Esophagus muscularis mucosa (tissue), 4 donors: Measurements from ENCODE around the gene PIK3R5.

Source experiments
- CTCF ChIP-seq, 3 experiments: fragments of 200-600 bp in 2 of 3; fragments of 450-650 bp in 1 of 3; sonication (generic) in 2 of 3; IDR thresholded peaks; one replicate each; pipeline ENCODE4 v1.5.1; 2017 to 2019; ENCODE audit warnings: antibody characterized with exemption in 3 of 3, mild to moderate bottlenecking in 2 of 3, moderate library complexity in 1 of 3
- EP300 ChIP-seq: sonication (generic); formaldehyde crosslinking; IDR thresholded peaks from one replicate; pipeline ENCODE4 v1.6.1; 2017; ENCODE audit warnings: antibody characterized with exemption
- POLR2A ChIP-seq: fragments of 450-650 bp; IDR thresholded peaks from one replicate; pipeline ENCODE4 v1.6.1; 2017; ENCODE audit warnings: antibody characterized with exemption, moderate library complexity, mild to moderate bottlenecking, low read depth
- POLR2AphosphoS5 ChIP-seq, 2 donors: sonication (generic); formaldehyde crosslinking; IDR thresholded peaks; one replicate each; pipeline ENCODE4 v1.6.1; 2017; ENCODE audit warnings: antibody characterized with exemption in 2 of 2

DNA sequence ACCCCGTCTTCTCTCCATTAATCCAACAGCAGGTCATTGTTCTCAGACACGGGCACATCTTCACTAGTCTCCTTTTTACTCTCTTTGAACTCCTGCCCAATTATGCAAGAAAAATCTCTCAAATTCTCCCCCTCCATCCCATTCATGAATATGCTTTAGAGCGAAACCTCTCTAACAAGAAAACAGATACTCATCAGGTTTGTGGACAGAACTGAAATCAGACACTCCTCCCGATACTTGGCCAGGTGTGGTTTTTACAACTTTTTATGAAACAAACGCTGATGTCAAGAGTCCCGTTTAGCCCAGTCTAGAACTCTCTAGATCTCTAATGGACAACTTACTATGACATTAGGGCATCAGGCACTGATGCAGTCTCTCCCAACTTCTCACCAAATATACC is 40.9 kb downstream of the PIK3R5 start:
- no peak for TF ChIP-seq POLR2AphosphoS5 (IDR thresholded peaks at IDR 0.05)
- no peak for TF ChIP-seq CTCF (IDR thresholded peaks at IDR 0.05)
- no peak for TF ChIP-seq POLR2A
- TF ChIP-seq EP300: no peak
